ENCODE data around the gene FBXO10.

The FBXO10 gene

DNA sequence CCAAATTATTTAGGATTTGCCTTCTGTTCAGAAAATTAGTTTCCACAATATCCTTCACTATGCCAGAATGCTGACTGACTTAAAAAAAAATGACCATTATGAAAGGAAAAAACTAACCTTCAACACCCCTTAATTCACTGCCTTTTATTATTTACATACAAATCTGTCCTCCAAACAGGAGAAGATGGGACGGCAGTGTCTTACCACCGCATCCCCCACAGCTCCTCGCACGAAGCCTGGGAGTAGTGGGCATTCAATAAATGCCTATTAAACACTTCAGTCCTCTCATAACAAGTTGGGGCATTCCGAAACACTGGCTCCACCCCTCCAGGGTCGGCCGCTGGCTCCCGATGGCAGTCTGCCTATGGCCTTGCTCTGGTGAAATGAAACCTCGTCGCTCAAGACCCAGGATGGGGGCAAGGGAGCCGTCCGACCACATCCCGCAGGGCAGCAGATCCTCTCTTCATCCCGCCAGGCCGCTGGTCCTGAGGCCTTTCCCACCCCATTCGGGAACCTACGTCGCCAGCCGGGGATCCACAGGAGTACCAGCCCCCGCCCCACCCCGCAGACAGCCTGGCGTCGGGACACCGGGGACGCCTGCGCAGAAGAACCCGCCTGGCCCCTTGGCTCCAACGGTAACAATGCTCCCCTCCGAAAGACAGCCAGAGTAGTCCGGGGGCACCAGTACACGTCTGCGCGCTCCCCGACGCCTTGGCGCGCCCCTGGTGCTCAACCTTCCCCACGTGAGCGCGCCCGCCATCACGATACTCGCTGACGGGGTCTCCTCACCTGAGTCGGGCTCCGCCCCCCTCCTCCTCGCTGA, 111.5 kb downstream of the FBXO10 start:
- Mint-ChIP-seq H3K4me3 (peak overlapping the region; percentile 93), H3K27ac (peak overlapping the region; percentile 100), H3K27me3 (ENCODE audit: low read depth, poor library complexity) (no peaks in the 10 kb centered on the region), H3K9me3 (peaks cover 3% of the 10 kb centered on the region), H3K36me3 (ENCODE audit: low read depth) (peaks cover 26% of the 10 kb centered on the region), H3K4me1 (peaks cover 34% of the 10 kb centered on the region)
- TF ChIP-seq, protein P1, sequence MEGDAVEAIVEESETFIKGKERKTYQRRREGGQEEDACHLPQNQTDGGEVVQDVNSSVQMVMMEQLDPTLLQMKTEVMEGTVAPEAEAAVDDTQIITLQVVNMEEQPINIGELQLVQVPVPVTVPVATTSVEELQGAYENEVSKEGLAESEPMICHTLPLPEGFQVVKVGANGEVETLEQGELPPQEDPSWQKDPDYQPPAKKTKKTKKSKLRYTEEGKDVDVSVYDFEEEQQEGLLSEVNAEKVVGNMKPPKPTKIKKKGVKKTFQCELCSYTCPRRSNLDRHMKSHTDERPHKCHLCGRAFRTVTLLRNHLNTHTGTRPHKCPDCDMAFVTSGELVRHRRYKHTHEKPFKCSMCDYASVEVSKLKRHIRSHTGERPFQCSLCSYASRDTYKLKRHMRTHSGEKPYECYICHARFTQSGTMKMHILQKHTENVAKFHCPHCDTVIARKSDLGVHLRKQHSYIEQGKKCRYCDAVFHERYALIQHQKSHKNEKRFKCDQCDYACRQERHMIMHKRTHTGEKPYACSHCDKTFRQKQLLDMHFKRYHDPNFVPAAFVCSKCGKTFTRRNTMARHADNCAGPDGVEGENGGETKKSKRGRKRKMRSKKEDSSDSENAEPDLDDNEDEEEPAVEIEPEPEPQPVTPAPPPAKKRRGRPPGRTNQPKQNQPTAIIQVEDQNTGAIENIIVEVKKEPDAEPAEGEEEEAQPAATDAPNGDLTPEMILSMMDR (IDR thresholded peaks at IDR 0.05) = no peak
- DNase-seq = no peak

- Mint-ChIP-seq H3K36me3 (ENCODE audit: low read depth) (peaks cover 32% of the 10 kb centered on the region), H3K9me3 (peaks cover 3% of the 10 kb centered on the region), H3K4me1 (peaks cover 34% of the 10 kb centered on the region), H3K27ac (peak overlapping the region; percentile 66), H3K4me3 (peak overlapping the region; percentile 93), H3K27me3 (ENCODE audit: low read depth, poor library complexity) (no peaks in the 10 kb centered on the region)
- no peak for DNase-seq
- TF ChIP-seq, protein P1 (IDR thresholded peaks at IDR 0.05) = no peak
These were observed 112.2 kb downstream of the FBXO10 start for GRCh38 chr9:37464006-37464405.

All from nephron progenitor cell (in vitro differentiated cells).